ENCODE measurements around the gene PLIN3. TPM values are rescaled to one million over a fixed set of nuclear protein-coding genes. Genes with fewer than 3 reads are reported as not detected.

PLIN3 gene
- total and polyA plus RNA-seq, 2 donors (not counting 3 experiments of a cell fraction or from before 2014, with no cell fraction given) = 76.8 to 88.9 TPM

DNA sequence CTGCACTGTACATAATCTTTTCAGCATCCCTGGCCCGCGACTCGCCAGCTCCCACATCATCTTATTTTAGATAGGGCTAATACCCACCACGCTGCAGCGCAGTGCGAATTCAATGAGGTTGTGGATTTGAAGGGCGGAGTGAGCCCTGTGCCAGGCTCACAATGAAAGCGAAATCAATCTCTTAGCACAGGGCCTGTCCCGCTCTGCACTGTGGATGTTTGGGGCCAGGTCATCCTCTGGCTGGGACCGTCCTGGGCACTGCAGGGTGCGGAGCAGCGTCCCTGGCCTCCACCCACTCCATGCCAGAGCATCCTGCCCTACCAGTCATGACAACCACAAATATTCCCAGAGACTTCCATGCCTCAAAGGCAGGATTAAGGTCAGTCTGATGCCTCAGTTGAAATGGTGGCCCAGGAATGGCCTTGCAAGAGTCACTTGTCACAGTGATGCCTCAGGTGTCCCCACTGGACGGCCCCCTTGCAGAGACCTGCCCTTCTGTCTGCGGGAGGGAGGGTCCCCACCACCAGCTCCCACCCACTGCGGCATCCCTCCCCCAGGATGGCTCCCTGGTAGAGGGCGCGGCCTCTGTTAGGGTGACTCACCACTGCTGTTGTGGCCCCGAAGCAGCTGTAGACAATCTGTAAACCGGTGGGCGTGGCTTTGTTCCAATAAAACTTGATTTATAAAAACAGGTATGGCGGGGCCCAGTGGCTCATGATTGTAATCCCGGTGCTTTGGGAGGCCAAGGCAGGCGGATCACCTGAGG is 47.5 kb upstream of the PLIN3 start:
- DNase-seq (ENCODE audit: low read depth, low spot score) (peak; percentile 21), FAIRE-seq (peak; percentile 95)
- no peaks in the 10 kb centered on the region for H3K36me3 ChIP-seq (ENCODE audit: control insufficient read depth in 2 of 2, extremely low read depth in 1 of 2, insufficient read depth in 2 of 2, low read length in 2 of 2)
- H3K4me3 ChIP-seq (replicated peaks in 1 of 3; ENCODE audit: insufficient read depth in 1 of 3, low read depth in 1 of 3, low read length in 3 of 3) = no peak overlapping the region
- no peaks in the 10 kb centered on the region for H3K9me3 ChIP-seq (replicated peaks; ENCODE audit: control insufficient read depth, insufficient read depth, low read length)
- no peak overlapping the region for H3K9ac ChIP-seq (replicated peaks; ENCODE audit: extremely low read depth, insufficient read depth, low read length)
- peaks cover 83% of the 10 kb centered on the region for H3K79me2 ChIP-seq (ENCODE audit: control insufficient read depth, insufficient read depth, low read length)
- H3K27me3 ChIP-seq (ENCODE audit: control insufficient read depth in 2 of 2, insufficient read depth in 2 of 2, low read length in 2 of 2) = no peaks in the 10 kb centered on the region
- H2AFZ ChIP-seq (ENCODE audit: low read depth, low read length) = no peak overlapping the region
- peaks cover 46% of the 10 kb centered on the region for H3K4me1 ChIP-seq (ENCODE audit: control insufficient read depth, extremely low read depth, insufficient read depth, low read length)
- ChIA-PET POLR2A (no interaction called here), CTCF (interaction anchor here (1.0 to 2.0 kb wide), 4 partner anchors 42 to 116 kb away, joined by 3 to 7 read pairs (median 6); no protein-coding TSS in a partner anchor)
- no TSS peak for BruUV-seq (replicated peaks)
- intact Hi-C loops (cut with micrococcal nuclease) (loop anchor here (5.0 to 10.0 kb wide), 2 partner anchors 180 to 1827 kb away; no protein-coding TSS in a partner anchor), dilution Hi-C loops (cut with MboI; ENCODE audit: extremely low pct_ligation_motif_present, low sequenced_read_pairs) (no loop called here)
- TF ChIP-seq JUN (IDR thresholded peaks at IDR 0.05; ENCODE audit: borderline replicate concordance, insufficient read depth, insufficient read length, low read depth) = peak; percentile 37
- TF ChIP-seq POLR2AphosphoS5 (IDR thresholded peaks at IDR 0.05; ENCODE audit: insufficient read depth, low read depth, low read length) = no peak
- no peak for TF ChIP-seq POLR2A (IDR thresholded peaks at IDR 0.05; ENCODE audit: low read depth, low read length)
- peak; percentile 47 for TF ChIP-seq FOS (IDR thresholded peaks at IDR 0.05; ENCODE audit: borderline replicate concordance, insufficient read depth, low read length)
- TF ChIP-seq, protein P1, sequence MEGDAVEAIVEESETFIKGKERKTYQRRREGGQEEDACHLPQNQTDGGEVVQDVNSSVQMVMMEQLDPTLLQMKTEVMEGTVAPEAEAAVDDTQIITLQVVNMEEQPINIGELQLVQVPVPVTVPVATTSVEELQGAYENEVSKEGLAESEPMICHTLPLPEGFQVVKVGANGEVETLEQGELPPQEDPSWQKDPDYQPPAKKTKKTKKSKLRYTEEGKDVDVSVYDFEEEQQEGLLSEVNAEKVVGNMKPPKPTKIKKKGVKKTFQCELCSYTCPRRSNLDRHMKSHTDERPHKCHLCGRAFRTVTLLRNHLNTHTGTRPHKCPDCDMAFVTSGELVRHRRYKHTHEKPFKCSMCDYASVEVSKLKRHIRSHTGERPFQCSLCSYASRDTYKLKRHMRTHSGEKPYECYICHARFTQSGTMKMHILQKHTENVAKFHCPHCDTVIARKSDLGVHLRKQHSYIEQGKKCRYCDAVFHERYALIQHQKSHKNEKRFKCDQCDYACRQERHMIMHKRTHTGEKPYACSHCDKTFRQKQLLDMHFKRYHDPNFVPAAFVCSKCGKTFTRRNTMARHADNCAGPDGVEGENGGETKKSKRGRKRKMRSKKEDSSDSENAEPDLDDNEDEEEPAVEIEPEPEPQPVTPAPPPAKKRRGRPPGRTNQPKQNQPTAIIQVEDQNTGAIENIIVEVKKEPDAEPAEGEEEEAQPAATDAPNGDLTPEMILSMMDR (IDR thresholded peaks at IDR 0.05; ENCODE audit: extremely low read depth in 1 of 2, insufficient read depth in 1 of 2, low read depth in 1 of 2, low read length in 2 of 2) = no peak
- no peaks in the 10 kb centered on the region for H4K20me1 ChIP-seq (replicated peaks; ENCODE audit: control insufficient read depth, extremely low read depth, insufficient read depth, low read length)
- H3K9me1 ChIP-seq (replicated peaks; ENCODE audit: control insufficient read depth, extremely low read depth, insufficient read depth, low read length) = no peaks in the 10 kb centered on the region
- H3K4me2 ChIP-seq (ENCODE audit: insufficient read depth, low read length) = no peak overlapping the region
- peak overlapping the region; percentile 57 for H3K27ac ChIP-seq (ENCODE audit: insufficient read depth, low read depth, low read length)
